Gastroesophageal sphincter (tissue), 4 donors: Measurements from ENCODE around the gene SUN5. TPM values are rescaled to one million over a fixed set of nuclear protein-coding genes. Genes with fewer than 3 reads are reported as not detected.

Experiments used
- ATAC-seq: fragments of 150-250 bp; one replicate; pipeline ENCODE4 v1.9.1; 2016; ENCODE audit warnings: mild to moderate bottlenecking, moderate library complexity
- H3K27ac ChIP-seq, 4 donors: fragments of 200-600 bp; sonication (generic) in 3 of 4; 1 replicate in 3 of 4; 2 replicates in 1 of 4; pipeline ENCODE4 v1.5.1; 2016 to 2019
- H3K27me3 ChIP-seq: fragments of 200-600 bp; sonication (generic); one replicate; pipeline ENCODE4 v1.5.1; 2019
- H3K36me3 ChIP-seq, 2 donors: fragments of 200-600 bp; sonication (generic); one replicate each; pipeline ENCODE4 v1.5.1; 2019; ENCODE audit warnings: control low read depth in 1 of 2
- H3K4me1 ChIP-seq, 3 donors: fragments of 200-600 bp; sonication (generic); 1 replicate in 2 of 3; 2 replicates in 1 of 3; pipeline ENCODE4 v1.5.1; 2016 to 2019; ENCODE audit warnings: control low read depth in 2 of 3
- H3K4me3 ChIP-seq, 2 donors: fragments of 200-600 bp; sonication (generic); one replicate each; pipeline ENCODE4 v1.5.1; 2019; ENCODE audit warnings: mild to moderate bottlenecking in 1 of 2, moderate library complexity in 1 of 2
- H3K9me3 ChIP-seq, 3 donors: fragments of 200-600 bp; sonication (generic); one replicate each; pipeline ENCODE4 v1.5.1; 2017 to 2019; ENCODE audit warnings: control low read depth in 2 of 3
- CTCF ChIP-seq, 4 experiments: fragments of 200-600 bp in 2 of 4; fragments of 450-650 bp in 2 of 4; sonication (generic) in 1 of 4; IDR thresholded peaks; one replicate each; pipeline ENCODE4 v1.5.1; 2017 to 2019; ENCODE audit warnings: antibody characterized with exemption in 4 of 4, mild to moderate bottlenecking in 2 of 4, moderate library complexity in 2 of 4
- EP300 ChIP-seq: sonication (generic); formaldehyde crosslinking; IDR thresholded peaks from one replicate; pipeline ENCODE4 v1.6.1; 2017; ENCODE audit warnings: antibody characterized with exemption, mild to moderate bottlenecking
- POLR2A ChIP-seq, 2 donors: fragments of 450-650 bp; IDR thresholded peaks; one replicate each; pipeline ENCODE4 v1.6.1; 2017; ENCODE audit warnings: antibody characterized with exemption in 2 of 2, mild to moderate bottlenecking in 2 of 2, moderate library complexity in 1 of 2
- POLR2AphosphoS5 ChIP-seq: sonication (generic); formaldehyde crosslinking; IDR thresholded peaks from one replicate; pipeline ENCODE4 v1.6.1; 2017; ENCODE audit warnings: antibody characterized with exemption
- WGBS, 2 donors: methylation state at CpG; one replicate each; pipeline ENCODE4 v1.1.5; 2018; ENCODE audit warnings: low coverage in 1 of 2; 5-methylcytosine and 5-hydroxymethylcytosine counted together
- total RNA-seq, 4 donors: library from RNA; depleted of rRNA; stranded (reverse); fragments of >200 nt; gene quantifications; one replicate each; pipeline ENCODE4 v1.1.0, GENCODE V29; 2016

Gene SUN5
- total RNA-seq, 4 donors from 2014 or later, result not detected

GRCh38 chr20:32973077-32973717, 31.0 kb downstream of the SUN5 start:
- 82 to 87% methylated on average over 2 to 4 of the region's 10 CpGs for WGBS, 2 donors
- TF ChIP-seq CTCF (IDR thresholded peaks at IDR 0.05) (no peak), POLR2AphosphoS5 (no peak), POLR2A (IDR thresholded peaks at IDR 0.05) (no peak), EP300 (no peak)

GRCh38 chr20:32972181-32973076, 31.8 kb downstream of the SUN5 start:
- H3K4me3 ChIP-seq, result no peak overlapping the region
- WGBS, 2 donors, result 58 to 80% methylated on average over 2 to 5 of the region's 13 CpGs
- TF ChIP-seq POLR2AphosphoS5 (no peak), EP300 (no peak), CTCF (IDR thresholded peaks at IDR 0.05) (no peak), POLR2A (IDR thresholded peaks at IDR 0.05) (no peak)
- no peaks in the 10 kb centered on the region for H3K9me3 ChIP-seq
- H3K27me3 ChIP-seq, result peaks cover 2% of the 10 kb centered on the region
- no peaks in the 10 kb centered on the region for H3K4me1 ChIP-seq
- no peaks in the 10 kb centered on the region for H3K36me3 ChIP-seq
- ATAC-seq, result no peak
- no peak overlapping the region for H3K27ac ChIP-seq

More at GRCh38 chr20:32973077-32973717, 31.0 kb downstream of the SUN5 start:
- Histone ChIP-seq H3K27me3 (no peaks in the 10 kb centered on the region), H3K36me3 (no peaks in the 10 kb centered on the region), H3K27ac (no peak overlapping the region), H3K4me3 (no peak overlapping the region), H3K9me3 (no peaks in the 10 kb centered on the region), H3K4me1 (no peaks in the 10 kb centered on the region)
- no peak for ATAC-seq

- 50 to 52% methylated on average over 1 to 3 of the region's 6 CpGs for WGBS, 2 donors
- no peaks in the 10 kb centered on the region for H3K36me3 ChIP-seq
- peaks cover 7% of the 10 kb centered on the region for H3K27me3 ChIP-seq
- ATAC-seq, result no peak
- H3K9me3 ChIP-seq, result no peaks in the 10 kb centered on the region
- H3K4me1 ChIP-seq, result no peaks in the 10 kb centered on the region
- no peak overlapping the region for H3K27ac ChIP-seq
- no peak overlapping the region for H3K4me3 ChIP-seq
- no peak for TF ChIP-seq POLR2A (IDR thresholded peaks at IDR 0.05)
- TF ChIP-seq EP300, result no peak
- TF ChIP-seq CTCF (IDR thresholded peaks at IDR 0.05), result no peak
- no peak for TF ChIP-seq POLR2AphosphoS5
These were observed 32.5 kb downstream of the SUN5 start for GRCh38 chr20:32971703-32972161.

- Histone ChIP-seq H3K4me3 (no peak overlapping the region), H3K9me3 (no peaks in the 10 kb centered on the region), H3K27me3 (peaks cover 15% of the 10 kb centered on the region), H3K36me3 (no peaks in the 10 kb centered on the region), H3K27ac (no peak overlapping the region), H3K4me1 (no peaks in the 10 kb centered on the region)
- no peak for TF ChIP-seq EP300
- TF ChIP-seq POLR2A (IDR thresholded peaks at IDR 0.05), result no peak
- no peak for TF ChIP-seq CTCF (IDR thresholded peaks at IDR 0.05)
- TF ChIP-seq POLR2AphosphoS5, result no peak
- no CpG with 5 or more reads among the region's 2 CpGs for WGBS, 2 donors
- ATAC-seq, result no peak
These were observed 33.3 kb downstream of the SUN5 start for GRCh38 chr20:32970973-32971300.
